Posterior cingulate gyrus (tissue), 11 donors: Measurements from ENCODE around the gene RHOC.
A peak's percentile ranks its signal among the peaks of the same experiment; 100 is the strongest.

Experiments
- DNase-seq, 10 donors: peaks; one replicate each; pipeline versions ENCODE4 v3.0.0 to v3.0.0-alpha.2; 2020 to 2021; ENCODE audit warnings: mixed read lengths in 3 of 10
- intact Hi-C: fragments of 100-400 bp; cut with DNase I; formaldehyde crosslinking; loops from one replicate; pipeline ENCODE4 v1.15.1; 2023

The RHOC gene

GRCh38 chr1:112689196-112689841 lies 17.6 kb downstream of the RHOC start:
- intact Hi-C loops = no loop called here
- peak in 2 of 10 donors; percentile 36 to 58 for DNase-seq

GRCh38 chr1:112688781-112689193 lies 18.1 kb downstream of the RHOC start:
- intact Hi-C loops = no loop called here
- peak in 2 of 10 donors; percentile 32 to 73 for DNase-seq

DNA sequence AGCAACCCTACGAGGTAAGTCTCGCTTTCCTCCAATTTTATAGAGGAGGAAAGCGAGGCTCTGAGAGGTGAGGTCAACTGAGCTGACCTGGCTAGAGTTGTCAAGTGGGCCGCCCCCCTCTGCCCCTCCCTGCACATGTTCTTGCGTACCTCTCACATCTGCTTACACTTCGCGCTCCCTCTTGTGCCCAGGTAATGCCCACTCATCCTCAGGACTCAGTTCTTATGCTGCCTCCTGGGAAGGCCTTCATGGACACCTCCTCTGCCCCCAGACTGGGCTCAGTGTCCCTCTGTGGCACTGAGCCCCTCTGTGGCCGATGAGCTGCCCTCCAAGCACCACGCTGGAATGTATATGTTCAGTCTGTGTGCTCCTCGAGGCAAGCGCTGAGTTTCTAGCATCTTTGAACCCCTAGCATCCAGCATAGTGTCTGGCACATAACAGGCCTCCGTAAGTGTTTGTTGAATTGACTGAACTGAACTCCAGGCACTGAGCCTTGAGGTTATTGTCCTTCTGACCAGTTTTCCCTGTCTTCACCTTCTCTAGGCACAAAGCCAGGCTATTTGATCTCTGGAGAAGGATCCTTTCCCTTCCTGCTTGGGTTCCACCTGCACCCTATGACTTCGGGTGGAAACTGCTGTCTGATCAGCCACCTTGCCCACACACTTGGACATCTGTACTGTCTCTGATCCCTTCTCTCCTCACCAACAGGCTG lies 19.0 kb downstream of the RHOC start:
- DNase-seq = peak in 2 of 10 donors; percentile 45 to 58
- intact Hi-C loops = no loop called here

GRCh38 chr1:112687361-112687760 lies 19.6 kb downstream of the RHOC start:
- DNase-seq = no peak
- intact Hi-C loops = no loop called here

DNA sequence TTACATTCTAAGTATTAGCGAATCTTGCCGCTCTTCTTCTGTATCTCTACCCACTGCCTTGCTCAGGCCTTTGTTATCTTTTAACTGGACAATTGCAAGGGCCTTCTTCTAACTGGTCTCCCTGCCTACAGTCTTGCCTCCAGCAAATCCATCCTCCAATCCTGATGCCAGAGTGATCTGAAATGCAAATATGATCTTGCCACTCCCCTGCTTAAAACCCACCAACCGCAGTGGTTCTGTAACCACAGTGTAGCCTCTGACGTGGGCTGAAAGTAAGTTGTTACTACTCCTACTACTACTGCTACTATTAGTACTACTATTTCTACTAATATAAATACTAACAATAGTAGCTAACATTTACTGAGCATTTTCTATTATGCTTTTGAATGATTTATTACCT lies 20.1 kb downstream of the RHOC start:
- intact Hi-C loops = no loop called here
- no peak for DNase-seq

GRCh38 chr1:112686417-112686816 lies 20.5 kb downstream of the RHOC start:
- DNase-seq = no peak

GRCh38 chr1:112685913-112686312 lies 21.0 kb downstream of the RHOC start:
- DNase-seq = no peak
- intact Hi-C loops = no loop called here

More at GRCh38 chr1:112686417-112686816, 20.5 kb downstream of the RHOC start:
- intact Hi-C loops = no loop called here

GRCh38 chr1:112678605-112679004 lies 28.3 kb downstream of the RHOC start:
- no peak for DNase-seq
- intact Hi-C loops = no loop called here

DNA sequence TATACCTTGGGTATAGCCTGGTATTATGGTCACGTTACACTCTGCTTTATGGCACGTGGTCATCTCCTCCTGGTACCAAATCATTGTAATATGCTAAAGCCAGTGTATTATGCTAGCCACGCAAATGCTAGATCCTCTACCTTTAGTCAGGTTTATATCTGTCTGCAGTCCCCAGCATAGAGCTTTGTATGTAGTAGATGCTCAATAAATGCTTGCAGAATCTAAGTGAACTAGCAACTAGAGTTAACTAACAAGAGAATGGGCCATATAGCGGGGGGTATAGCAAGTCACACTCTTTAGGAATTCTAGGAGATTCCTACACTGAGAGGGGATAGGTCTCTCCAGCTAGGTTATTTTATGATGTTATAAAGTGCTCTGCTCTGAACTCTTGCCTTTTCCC lies 29.4 kb downstream of the RHOC start:
- DNase-seq = no peak
- intact Hi-C loops = no loop called here

DNA sequence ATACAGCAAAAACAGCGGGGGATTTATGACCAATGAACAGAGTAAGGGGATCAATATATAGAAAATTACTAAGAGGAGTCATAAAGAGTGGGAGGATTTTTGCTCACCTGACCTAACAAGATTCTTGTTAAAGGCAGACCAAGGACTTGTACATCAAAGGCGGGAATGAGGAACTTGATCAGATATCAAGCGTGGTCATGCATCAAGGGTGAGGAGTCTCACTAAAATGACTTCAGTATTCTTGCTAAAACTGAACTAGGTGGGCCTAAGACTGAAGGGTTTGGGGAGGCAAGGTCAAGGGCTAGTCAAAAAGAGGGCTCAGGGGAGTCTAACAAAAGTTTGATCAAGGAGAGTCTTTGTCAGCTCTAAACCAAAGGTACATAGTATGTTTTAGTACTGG lies 30.4 kb downstream of the RHOC start:
- intact Hi-C loops = no loop called here
- no peak for DNase-seq

DNA sequence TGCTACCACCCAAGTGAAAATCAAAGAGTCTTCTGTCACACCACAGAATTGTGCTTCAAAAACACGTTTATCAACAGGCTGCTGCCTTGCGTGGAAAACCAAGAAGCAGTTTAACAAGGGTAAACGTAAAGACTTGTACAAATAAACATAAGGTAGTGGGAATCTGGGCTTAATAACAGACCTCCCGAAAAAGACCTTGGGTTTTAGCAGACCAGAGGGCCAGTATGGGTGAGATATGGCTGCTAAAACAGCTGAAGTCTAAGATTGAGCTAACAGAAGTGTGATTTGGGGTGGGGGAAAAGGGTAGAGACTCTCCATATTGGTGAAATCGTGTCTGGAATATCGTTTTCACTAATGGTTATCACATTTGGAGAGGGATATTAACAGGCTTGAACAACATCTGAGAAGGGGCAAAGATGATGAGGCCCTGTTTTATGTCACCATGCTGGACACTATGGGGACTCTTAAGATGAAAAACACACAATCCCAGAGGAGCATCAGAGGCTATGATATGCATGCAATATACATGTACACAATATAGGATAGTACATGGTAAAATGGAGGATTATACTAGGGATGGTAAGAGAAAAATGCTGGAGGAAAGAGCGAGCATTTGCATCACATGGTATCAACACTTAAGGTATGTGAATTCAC lies 31.1 kb downstream of the RHOC start:
- DNase-seq = no peak
- intact Hi-C loops = loop anchor here (2.0 kb wide), 1 partner anchor 57 kb away; the partner anchor contains the start of genes CAPZA1 and ST7L

DNA sequence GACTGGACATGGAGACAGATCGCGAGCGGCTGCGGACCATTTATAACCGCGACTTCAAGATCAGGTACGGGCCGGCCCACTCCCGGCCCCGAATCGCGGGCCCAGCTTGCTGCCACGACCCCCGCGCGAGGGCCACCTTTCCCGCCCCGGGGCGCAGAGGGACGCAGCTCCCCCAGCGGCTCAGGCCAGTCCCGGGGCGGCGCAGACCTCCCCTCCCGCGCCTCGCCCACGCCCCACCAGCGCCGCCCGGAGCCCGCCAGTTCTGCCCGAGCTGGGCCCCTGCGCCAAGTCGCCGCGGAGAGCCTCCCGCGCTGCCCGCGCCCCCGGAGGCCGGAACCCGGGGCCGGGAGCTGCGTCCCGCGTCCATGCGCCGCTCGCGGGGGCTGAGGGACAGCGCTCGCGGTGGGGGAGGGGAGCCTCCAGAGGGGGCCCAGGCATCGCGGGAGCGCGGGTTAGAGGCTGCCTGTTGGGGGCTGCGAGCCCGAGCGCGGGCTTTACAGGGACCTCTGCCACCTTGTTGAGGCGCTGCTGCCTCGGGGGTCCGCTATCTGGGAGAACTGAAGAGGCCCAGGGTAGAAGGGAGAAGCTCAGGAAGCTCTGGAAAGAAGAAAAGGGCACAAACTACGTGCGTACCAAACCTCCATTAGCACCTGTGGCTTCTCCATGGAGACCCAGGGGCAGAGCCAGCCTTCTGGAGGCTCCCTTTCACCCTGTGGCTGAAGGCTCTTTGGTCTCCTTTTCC lies 31.8 kb downstream of the RHOC start:
- intact Hi-C loops = loop anchor here (2.0 kb wide), 1 partner anchor 56 kb away; the partner anchor contains the start of genes CAPZA1 and ST7L

DNA sequence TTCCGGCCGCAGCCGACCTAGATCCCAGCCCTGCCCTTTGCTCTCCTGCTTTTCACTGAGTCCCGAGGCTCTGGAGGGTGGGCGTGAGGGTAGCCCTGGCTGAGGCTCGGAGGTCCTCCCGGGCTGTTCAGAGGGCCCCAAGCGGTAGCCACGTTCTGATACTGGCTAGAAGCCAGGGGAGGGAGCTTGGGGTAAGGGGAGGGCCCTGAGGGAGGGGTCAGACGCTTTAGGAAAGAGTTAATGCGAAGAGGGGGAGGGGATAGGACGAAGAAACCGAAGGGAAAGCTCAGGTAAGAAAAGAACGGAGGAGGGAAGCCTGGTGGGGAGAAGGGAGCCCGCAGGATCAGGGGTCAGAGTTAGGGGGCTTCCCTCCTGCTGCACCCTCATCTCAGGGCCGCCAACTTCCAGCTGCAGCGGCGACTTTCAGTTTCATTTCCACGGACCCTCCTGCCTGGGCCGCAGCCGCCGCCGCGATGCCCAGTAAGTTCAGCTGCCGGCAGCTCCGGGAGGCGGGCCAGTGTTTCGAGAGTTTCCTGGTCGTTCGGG lies 32.4 kb downstream of the RHOC start, which contains the start of gene MOV10:
Gene MOV10, plus strand, starts transcription at position 220 of the 546 bp plus-strand sequence. Its CDS starts 254 bp downstream, at position 474.
- intact Hi-C loops = loop anchor here (2.0 kb wide), 1 partner anchor 56 kb away; the partner anchor contains the start of genes CAPZA1 and ST7L

More for the DNA sequence above, 31.8 kb downstream of the RHOC start:
- peak in 7 of 10 donors; percentile 33 to 91 (median 49) for DNase-seq

GRCh38 chr1:112673592-112674439 lies 33.1 kb downstream of the RHOC start:
- DNase-seq = no peak

More for the DNA sequence above, 32.4 kb downstream of the RHOC start, which contains the start of gene MOV10:
- DNase-seq = peak; percentile 25 to 95 (median 56)

DNA sequence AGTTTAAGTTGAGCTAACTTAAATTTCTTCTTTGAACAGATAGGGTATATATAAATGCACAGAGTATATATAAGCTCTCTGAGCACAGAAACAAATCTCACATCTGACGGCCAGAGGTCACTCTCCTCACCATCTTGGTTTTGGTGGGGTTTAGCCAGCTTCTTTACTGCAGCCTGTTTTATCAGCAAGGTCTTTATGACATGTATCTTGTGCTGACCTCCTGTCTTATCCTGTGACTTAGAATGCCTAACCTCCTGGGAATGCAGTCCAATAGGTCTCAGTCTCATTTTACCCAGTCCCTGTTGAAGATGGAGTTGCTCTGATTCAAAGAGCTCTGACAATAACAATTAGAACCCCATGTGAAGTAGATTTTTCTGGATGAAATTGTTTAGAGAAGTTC lies 34.1 kb downstream of the RHOC start:
- DNase-seq = no peak
- intact Hi-C loops = no loop called here

More at GRCh38 chr1:112673592-112674439, 33.1 kb downstream of the RHOC start:
- intact Hi-C loops = loop anchor here (2.0 kb wide), 1 partner anchor 55 kb away; the partner anchor contains the start of genes CAPZA1 and ST7L

DNA sequence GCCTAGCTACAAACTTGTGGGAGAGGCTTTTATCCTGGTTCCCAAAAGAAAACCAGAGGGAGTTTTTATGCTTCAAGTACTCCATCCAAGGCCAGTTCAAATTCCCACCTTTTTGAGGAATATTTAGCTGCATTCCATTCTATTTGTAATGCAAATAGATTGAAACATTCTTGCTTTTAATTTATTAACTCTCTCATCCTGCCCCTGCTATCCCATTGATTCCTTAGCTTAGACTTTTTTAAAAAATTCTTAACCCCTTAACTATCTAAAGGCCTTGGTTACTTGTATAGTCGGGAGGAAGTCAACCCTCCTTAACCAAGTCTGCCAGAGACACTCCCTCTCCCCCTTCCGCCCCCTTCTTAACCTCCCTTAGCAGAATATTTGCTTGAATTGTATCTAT lies 34.9 kb downstream of the RHOC start:
- intact Hi-C loops = no loop called here
- DNase-seq = no peak

- no peak for DNase-seq
- intact Hi-C loops = no loop called here
Observed at GRCh38 chr1:112666946-112667345, 40.0 kb downstream of the RHOC start.

DNA sequence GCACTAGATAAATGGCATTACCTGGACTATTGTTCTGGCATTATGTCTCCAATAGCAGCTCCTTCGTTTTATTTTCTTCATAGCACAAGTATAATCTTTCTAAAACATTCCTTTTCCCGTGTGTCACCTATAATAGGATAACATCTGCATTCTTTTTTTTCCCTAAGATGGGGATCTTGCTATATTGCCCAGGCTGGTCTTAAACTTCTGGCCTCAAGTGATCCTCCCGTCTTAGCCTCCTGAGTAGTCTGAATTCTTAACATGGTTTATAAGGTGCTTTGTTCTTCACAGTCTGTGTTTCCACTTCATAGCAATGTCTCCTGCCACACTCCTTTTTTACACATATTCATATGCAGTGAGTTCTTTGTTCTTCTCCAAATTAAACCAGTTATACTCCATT lies 41.1 kb downstream of the RHOC start:
- intact Hi-C loops = no loop called here
- DNase-seq = no peak

- intact Hi-C loops = no loop called here
- no peak for DNase-seq
Observed at GRCh38 chr1:112651205-112651604, 55.7 kb downstream of the RHOC start.
